Mucosa of descending colon (tissue), 3 donors: ENCODE results near the gene SMC1B. TPM values are rescaled to one million over a fixed set of nuclear protein-coding genes. Genes with fewer than 3 reads are reported as not detected.
A peak's percentile ranks its signal among the peaks of the same experiment; 100 is the strongest.

Experiments used
- ATAC-seq: fragments of 200-7000 bp; cut with Tn5 transposase; one replicate; pipeline ENCODE4 v1.9.1; 2020; ENCODE audit warnings: mild to moderate bottlenecking, moderate library complexity
- DNase-seq, 3 donors: peaks; one replicate each; pipeline ENCODE4 v3.0.0-alpha.2; 2020
- H3K36me3 ChIP-seq: fragments of 200-600 bp; one replicate; pipeline ENCODE4 v1.8.0; 2021; ENCODE audit warnings: low read depth, mild to moderate bottlenecking
- H3K4me1 ChIP-seq: fragments of 200-600 bp; one replicate; pipeline ENCODE4 v1.8.0; 2021; ENCODE audit warnings: low read depth, mild to moderate bottlenecking
- H3K4me3 ChIP-seq: fragments of 200-600 bp; one replicate; pipeline ENCODE4 v1.8.0; 2021; ENCODE audit warnings: mild to moderate bottlenecking
- H3K9me3 ChIP-seq: fragments of 200-600 bp; one replicate; pipeline ENCODE4 v1.8.0; 2021; ENCODE audit warnings: mild to moderate bottlenecking
- intact Hi-C, 2 donors: fragments of 100-400 bp; cut with DNase I in 1 of 2; cut with micrococcal nuclease in 1 of 2; formaldehyde crosslinking; loops; one replicate each; pipeline versions ENCODE4 v1.11.0 to v1.11.1; 2022; cut with DNase I, micrococcal nuclease
- total RNA-seq, 3 donors: library from RNA; stranded (reverse); fragmentation: NEBNext Ultra II Directional in 2 of 3; extraction: Animal tissue kit (Norgen Biotek cat#: 25700) in 2 of 3; gene quantifications; one replicate each; pipeline versions ENCODE4 v1.2.1 to v1.2.4, GENCODE V29; 2021 to 2023
- TF ChIP-seq, protein P1 (sequence below): fragments of 200-600 bp; IDR thresholded peaks from one replicate; pipeline ENCODE4 v1.8.0; 2022; ENCODE audit warnings: antibody characterized with exemption, mild to moderate bottlenecking
- donor health status: DM: no; HTN: no; CAD: no; lungs with moderate emphysema.
- donor health status: DM: no; HTN: no; CAD: no.
- donor health status: DM: no; HTN: yes; CAD: no.

The SMC1B gene
- total RNA-seq, 3 donors from 2014 or later, result not detected

DNA sequence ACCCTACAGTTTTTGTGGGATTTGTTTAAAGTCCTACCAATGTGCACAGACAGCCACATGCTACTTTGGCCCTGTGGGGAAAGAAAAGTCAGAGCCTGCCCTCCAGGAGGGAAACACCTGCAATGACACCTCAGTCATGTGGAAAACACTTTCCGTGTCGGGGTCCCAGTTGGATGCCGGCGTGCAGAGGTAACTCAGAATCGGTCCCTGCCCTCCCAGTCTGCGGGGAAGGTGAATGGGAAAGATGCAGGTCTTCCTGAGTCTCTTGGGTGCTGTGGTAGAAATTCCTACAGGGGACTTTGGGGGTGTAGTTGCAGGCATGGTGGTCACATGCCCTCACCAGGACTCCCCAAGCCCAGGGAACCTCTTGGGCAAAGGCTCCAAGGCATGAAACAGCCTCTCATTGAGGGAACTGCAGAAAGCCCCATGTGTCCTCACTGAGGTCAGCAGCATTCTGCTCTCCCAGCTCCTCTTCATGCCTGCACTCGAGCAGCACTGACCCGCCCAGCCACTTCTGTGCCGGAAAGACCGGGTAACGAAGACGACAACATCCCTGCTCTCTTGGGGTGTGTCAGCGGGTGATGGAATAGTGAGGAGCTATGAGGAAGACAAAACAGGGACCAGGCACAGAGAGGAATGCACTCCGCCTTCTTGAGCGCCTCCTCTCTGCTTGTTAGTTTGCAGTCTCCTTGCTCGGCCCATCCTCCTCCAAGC, 4.8 kb upstream of the SMC1B start:
- peaks cover 5% of the 10 kb centered on the region for H3K4me1 ChIP-seq
- no peaks in the 10 kb centered on the region for H3K9me3 ChIP-seq
- no peak overlapping the region for H3K4me3 ChIP-seq
- intact Hi-C loops, result no loop called here
- ATAC-seq (no peak), DNase-seq (no peak)
- TF ChIP-seq, protein P1, sequence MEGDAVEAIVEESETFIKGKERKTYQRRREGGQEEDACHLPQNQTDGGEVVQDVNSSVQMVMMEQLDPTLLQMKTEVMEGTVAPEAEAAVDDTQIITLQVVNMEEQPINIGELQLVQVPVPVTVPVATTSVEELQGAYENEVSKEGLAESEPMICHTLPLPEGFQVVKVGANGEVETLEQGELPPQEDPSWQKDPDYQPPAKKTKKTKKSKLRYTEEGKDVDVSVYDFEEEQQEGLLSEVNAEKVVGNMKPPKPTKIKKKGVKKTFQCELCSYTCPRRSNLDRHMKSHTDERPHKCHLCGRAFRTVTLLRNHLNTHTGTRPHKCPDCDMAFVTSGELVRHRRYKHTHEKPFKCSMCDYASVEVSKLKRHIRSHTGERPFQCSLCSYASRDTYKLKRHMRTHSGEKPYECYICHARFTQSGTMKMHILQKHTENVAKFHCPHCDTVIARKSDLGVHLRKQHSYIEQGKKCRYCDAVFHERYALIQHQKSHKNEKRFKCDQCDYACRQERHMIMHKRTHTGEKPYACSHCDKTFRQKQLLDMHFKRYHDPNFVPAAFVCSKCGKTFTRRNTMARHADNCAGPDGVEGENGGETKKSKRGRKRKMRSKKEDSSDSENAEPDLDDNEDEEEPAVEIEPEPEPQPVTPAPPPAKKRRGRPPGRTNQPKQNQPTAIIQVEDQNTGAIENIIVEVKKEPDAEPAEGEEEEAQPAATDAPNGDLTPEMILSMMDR, result no peak
- no peaks in the 10 kb centered on the region for H3K36me3 ChIP-seq

DNA sequence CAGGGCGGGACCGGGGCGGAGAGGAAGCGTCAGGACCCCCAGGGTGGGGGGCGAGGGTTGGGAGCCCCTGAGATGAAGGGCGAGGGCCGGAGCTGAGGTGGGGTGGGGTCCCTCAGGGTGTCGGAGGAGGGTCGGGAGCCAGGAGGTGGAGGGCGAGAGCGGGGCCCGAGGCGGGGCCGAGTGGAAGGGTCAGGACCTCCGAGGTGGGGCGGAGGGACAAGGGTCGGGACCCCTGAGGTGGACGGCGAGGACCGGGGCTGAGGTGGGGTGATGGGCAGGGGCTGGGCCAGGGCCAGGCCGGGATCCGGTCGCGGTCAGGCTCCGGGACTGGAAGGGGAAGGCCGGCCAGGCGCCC, 409 bp downstream of the SMC1B start:
- ATAC-seq, result no peak
- intact Hi-C loops, result no loop called here

DNA sequence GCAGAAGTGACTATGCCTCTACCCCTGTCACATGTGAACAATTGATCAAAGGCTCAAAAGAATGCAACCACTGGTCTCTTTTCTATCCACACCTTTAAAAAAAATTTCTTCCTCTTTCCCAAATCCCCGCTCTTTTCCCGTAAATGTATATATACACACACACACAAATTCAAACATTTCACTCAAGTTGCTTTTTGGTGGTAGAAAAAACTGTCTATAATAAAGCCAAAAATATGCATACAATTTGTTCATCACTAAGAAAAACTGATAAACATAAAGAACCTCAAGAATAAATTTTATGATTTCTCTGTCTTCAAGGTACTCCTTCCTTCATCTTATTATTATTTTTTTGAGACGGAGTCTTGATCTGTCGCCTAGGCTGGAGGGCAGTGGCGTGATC, 5.6 kb downstream of the SMC1B start:
- ATAC-seq (no peak), DNase-seq (no peak)
- TF ChIP-seq, protein P1, result no peak
- H3K9me3 ChIP-seq, result no peaks in the 10 kb centered on the region
- H3K36me3 ChIP-seq, result no peaks in the 10 kb centered on the region
- no peak overlapping the region for H3K4me3 ChIP-seq
- intact Hi-C loops, result no loop called here
- H3K4me1 ChIP-seq, result no peaks in the 10 kb centered on the region

More for the DNA sequence above, 409 bp downstream of the SMC1B start:
- Histone ChIP-seq H3K36me3 (no peaks in the 10 kb centered on the region), H3K9me3 (no peaks in the 10 kb centered on the region), H3K4me1 (peaks cover 7% of the 10 kb centered on the region), H3K4me3 (no peak overlapping the region)
- TF ChIP-seq, protein P1, result no peak
- peak in 1 of 3 donors; percentile 40 for DNase-seq

DNA sequence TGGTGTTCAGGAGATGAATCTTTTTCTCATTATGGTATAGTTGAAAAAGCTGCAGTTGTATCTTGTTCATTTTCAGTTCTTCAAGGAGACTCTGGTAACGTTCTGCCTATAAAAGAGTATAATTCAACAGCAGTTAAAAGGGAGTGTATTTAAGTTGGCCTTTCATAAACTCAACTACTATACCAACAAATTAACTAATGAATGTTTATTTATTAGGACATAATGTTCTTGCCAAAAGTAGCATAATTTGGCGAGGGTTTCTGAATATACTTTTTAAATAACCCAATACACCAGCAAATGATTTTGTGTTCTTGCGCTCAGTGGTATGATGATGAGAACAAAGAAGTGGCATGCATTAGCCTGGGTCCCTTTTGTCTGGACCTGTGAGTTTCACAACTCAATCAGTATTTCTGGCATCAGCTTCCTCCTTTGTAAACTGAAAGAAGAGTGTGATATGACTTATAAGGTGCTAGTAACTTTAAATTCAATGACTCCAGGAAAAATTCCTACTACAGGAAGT, 10.9 kb downstream of the SMC1B start:
- DNase-seq, result no peak
- no peak for ATAC-seq
- no peaks in the 10 kb centered on the region for H3K4me1 ChIP-seq
- H3K4me3 ChIP-seq, result no peak overlapping the region
- H3K9me3 ChIP-seq, result no peaks in the 10 kb centered on the region
- intact Hi-C loops, result no loop called here
- TF ChIP-seq, protein P1, result no peak
- H3K36me3 ChIP-seq, result no peaks in the 10 kb centered on the region

DNA sequence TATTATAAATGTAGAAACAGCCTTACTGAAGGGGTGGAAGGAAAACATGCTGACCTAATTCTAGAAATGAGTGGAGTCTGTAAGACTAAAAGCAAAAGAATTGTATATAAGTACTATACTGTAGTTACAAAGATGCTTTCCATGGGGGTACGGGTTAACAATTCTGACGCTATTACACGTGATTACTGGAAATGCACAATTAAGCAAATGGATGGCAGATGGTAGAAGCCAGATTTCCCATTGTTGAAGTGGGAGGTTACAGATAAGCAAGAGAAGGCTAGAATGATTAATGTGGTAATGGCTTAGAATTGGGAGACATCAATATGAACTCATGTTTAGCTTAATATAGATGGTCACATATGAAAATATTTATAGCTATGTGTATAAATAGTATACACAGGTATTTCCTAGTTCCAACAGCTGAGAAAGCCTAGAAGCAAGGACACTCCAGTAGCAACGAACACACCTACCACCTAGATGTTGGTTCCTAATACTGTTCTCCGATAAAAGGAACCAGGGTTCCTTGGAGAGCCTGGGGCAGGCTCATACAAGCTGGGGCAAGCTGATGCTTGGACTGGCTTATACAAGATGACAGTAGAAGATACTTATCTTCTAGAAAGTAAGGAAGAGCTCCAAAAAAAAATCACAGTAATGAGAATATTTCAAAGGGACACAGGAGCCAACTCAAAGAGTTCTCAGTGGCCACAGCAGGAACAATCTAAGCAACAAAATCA, 13.5 kb downstream of the SMC1B start:
- H3K4me1 ChIP-seq, result no peaks in the 10 kb centered on the region
- no peak overlapping the region for H3K4me3 ChIP-seq
- intact Hi-C loops, result no loop called here
- ATAC-seq, result no peak
- H3K9me3 ChIP-seq, result no peaks in the 10 kb centered on the region
- no peaks in the 10 kb centered on the region for H3K36me3 ChIP-seq
- no peak for DNase-seq
- TF ChIP-seq, protein P1, result no peak
